Uterine smooth muscle cell (primary cell): ENCODE data around the gene TTC17. TPM values are rescaled to one million over a fixed set of nuclear protein-coding genes. Genes with fewer than 3 reads are reported as not detected.

Source experiments
- total RNA-seq: library from RNA; depleted of rRNA; stranded (reverse); fragments of >200 nt; gene quantifications from 2 replicates; pipeline ENCODE4 v1.2.3, GENCODE V29; 2014

TTC17 gene
- total RNA-seq = 70.4 and 90.0 TPM in 2 replicates

GRCh38 chr11:43358801-43359421, at the start of gene TTC17:
TTC17 (plus strand) TSS chr11:43358920; CDS start chr11:43358955, 35 bp downstream.

GRCh38 chr11:43311791-43312607, 46.7 kb upstream of the TTC17 start, which contains the start of gene API5:
API5 (plus strand) TSS chr11:43311996; CDS start chr11:43312128, 132 bp downstream.

Other genes starting within 250 kb of the TTC17 start
- gene API5, start 46.9 kb upstream of the TTC17 start, total RNA-seq = 82.4 and 127 TPM in 2 replicates